Body of pancreas (tissue), 4 donors: ENCODE results near the gene SCGB1D1.

Experiments
- CTCF ChIP-seq, 7 experiments: fragments of 450-650 bp in 4 of 7; fragments of 200-600 bp in 3 of 7; sonication (generic) in 3 of 7; IDR thresholded peaks; one replicate each; pipeline ENCODE4 v1.5.1; 2016 to 2019; ENCODE audit warnings: antibody characterized with exemption in 7 of 7
- POLR2A ChIP-seq, 3 donors: fragments of 450-650 bp; IDR thresholded peaks; one replicate each; pipeline ENCODE4 v1.6.1; 2016; ENCODE audit warnings: antibody characterized with exemption in 3 of 3, mild to moderate bottlenecking in 2 of 3

GRCh38 chr11:62140304-62141110, 49.5 kb upstream of the SCGB1D1 start:
- TF ChIP-seq CTCF (IDR thresholded peaks at IDR 0.05) (no peak), POLR2A (IDR thresholded peaks at IDR 0.05) (no peak)
